B cell (primary cell): ENCODE results near the gene FBXL16. TPM values are rescaled to one million over a fixed set of nuclear protein-coding genes. Genes with fewer than 3 reads are reported as not detected.

Source experiments
- ATAC-seq: fragments of 200-7000 bp; cut with Tn5 transposase; one replicate; pipeline ENCODE4 v1.10.0; 2021; ENCODE audit warnings: low read depth, mild to moderate bottlenecking, moderate number of reproducible peaks, moderate library complexity
- CTCF ChIA-PET: fragments of 350-600 bp; sonication (Branson Sonifier 250); formaldehyde crosslinking; loops from one replicate; lab custom pipeline; 2021; ENCODE audit warnings: antibody characterized with exemption, inconsistent platforms; lab: Charles Lee
- POLR2A ChIA-PET: fragments of 350-600 bp; sonication (Branson Sonifier 250); formaldehyde crosslinking; loops from one replicate; lab custom pipeline; 2021; ENCODE audit warnings: antibody characterized with exemption; lab: Charles Lee
- DNase-seq: peaks from one replicate; pipeline ENCODE4 v3.0.0; 2013
- H2AFZ ChIP-seq: 2 replicates; pipeline ENCODE4 v1.6.1; 2012; ENCODE audit warnings: mild to moderate bottlenecking, low read depth, low read length; ENCODE audit not compliant: insufficient read depth, poor library complexity, severe bottlenecking
- H3K27ac ChIP-seq, 2 donors: 1 replicate in 1 of 2; 2 replicates in 1 of 2; pipeline ENCODE4 v1.5.1; 2012 to 2013; ENCODE audit warnings: low read length in 2 of 2, mild to moderate bottlenecking in 2 of 2, moderate library complexity in 1 of 2
- H3K27me3 ChIP-seq, 4 experiments: fragments of 200-600 bp in 1 of 4; sonication (generic) in 1 of 4; replicated peaks in 1 of 4; 1 replicate in 2 of 4; 2 replicates in 2 of 4; pipeline versions ENCODE4 v1.6.1 to v1.7.0; 2013 to 2016; ENCODE audit warnings: low read length in 3 of 4, mild to moderate bottlenecking in 2 of 4, mixed read lengths in 1 of 4, moderate library complexity in 1 of 4; ENCODE audit not compliant: insufficient read depth in 4 of 4, control insufficient read depth in 3 of 4; ENCODE audit errors: control extremely low read depth in 1 of 4
- H3K36me3 ChIP-seq, 2 experiments: replicated peaks in 1 of 2; 1 replicate in 1 of 2; 2 replicates in 1 of 2; pipeline versions ENCODE4 v1.6.1 to v1.7.1; 2013; ENCODE audit warnings: low read length in 1 of 2; ENCODE audit not compliant: insufficient read depth in 2 of 2, control insufficient read depth in 1 of 2; ENCODE audit errors: control extremely low read depth in 1 of 2, extremely low read depth in 1 of 2
- H3K4me1 ChIP-seq, 2 donors: fragments of 200-600 bp in 1 of 2; sonication (generic) in 1 of 2; 1 replicate in 1 of 2; 2 replicates in 1 of 2; pipeline versions ENCODE4 v1.5.1 to v1.6.1; 2013 to 2017; ENCODE audit warnings: low read length in 2 of 2; ENCODE audit not compliant: control insufficient read depth in 2 of 2, insufficient read depth in 2 of 2
- H3K4me2 ChIP-seq: replicated peaks from 2 replicates; pipeline ENCODE3; 2012; ENCODE audit warnings: mild to moderate bottlenecking, low read depth, low read length; ENCODE audit not compliant: poor library complexity, severe bottlenecking
- H3K4me3 ChIP-seq, 5 experiments: fragments of 200-600 bp in 1 of 5; sonication (generic) in 1 of 5; 1 replicate in 3 of 5; 2 replicates in 2 of 5; pipeline versions ENCODE4 v1.5.1 to v1.7.0; 2011 to 2016; ENCODE audit warnings: low read length in 4 of 5, mild to moderate bottlenecking in 4 of 5, low read depth in 2 of 5, control low read depth in 1 of 5, moderate library complexity in 1 of 5; ENCODE audit not compliant: insufficient read depth in 1 of 5; ENCODE audit errors: control extremely low read depth in 1 of 5, extremely low read depth in 1 of 5
- H3K79me2 ChIP-seq: fragments of 200-600 bp; sonication (generic); one replicate; pipeline ENCODE4 v1.6.0; 2016; ENCODE audit warnings: low read length; ENCODE audit not compliant: control insufficient read depth, insufficient read depth
- H3K9ac ChIP-seq: fragments of 200-600 bp; sonication (generic); 2 replicates; pipeline ENCODE4 v1.6.1; 2017; ENCODE audit warnings: mild to moderate bottlenecking, low read length, moderate library complexity
- H3K9me3 ChIP-seq, 3 donors: one replicate each; pipeline versions ENCODE4 v1.6.1 to v1.7.1; 2013; ENCODE audit warnings: low read length in 2 of 3; ENCODE audit not compliant: control insufficient read depth in 2 of 3, insufficient read depth in 1 of 3; ENCODE audit errors: control extremely low read depth in 1 of 3
- H4K20me1 ChIP-seq: 2 replicates; pipeline ENCODE4 v1.6.0; 2012; ENCODE audit warnings: mild to moderate bottlenecking, low read length; ENCODE audit not compliant: insufficient read depth, control insufficient read depth, poor library complexity, severe bottlenecking
- H3K27ac Mint-ChIP-seq: one replicate; pipeline ENCODE4 v1.8.0; 2021; ENCODE audit warnings: mixed read lengths
- H3K27me3 Mint-ChIP-seq: one replicate; pipeline ENCODE4 v1.8.0; 2021; ENCODE audit warnings: mixed read lengths
- H3K4me1 Mint-ChIP-seq: one replicate; pipeline ENCODE4 v1.8.0; 2021; ENCODE audit warnings: mixed read lengths
- H3K4me3 Mint-ChIP-seq: one replicate; pipeline ENCODE4 v1.8.0; 2021; ENCODE audit warnings: mixed read lengths
- H3K9me3 Mint-ChIP-seq: one replicate; pipeline ENCODE4 v1.8.0; 2022; ENCODE audit warnings: mixed read lengths; ENCODE audit not compliant: insufficient read depth
- CTCF ChIP-seq: fragments of 200-600 bp; IDR thresholded peaks from one replicate; pipeline ENCODE4 v1.8.0; 2022; ENCODE audit warnings: antibody characterized with exemption, mild to moderate bottlenecking
- EZH2 ChIP-seq: IDR thresholded peaks from 2 replicates; pipeline ENCODE4 v1.6.1; 2012; ENCODE audit warnings: borderline replicate concordance, low read depth, mild to moderate bottlenecking, moderate library complexity, low read length; ENCODE audit not compliant: insufficient read depth, poor library complexity, severe bottlenecking
- WGBS: methylation state at CpG from one replicate; pipeline ENCODE4 v1.1.5; 2013; ENCODE audit warnings: missing lambda C conversion rate; ENCODE audit not compliant: insufficient coverage; 5-methylcytosine and 5-hydroxymethylcytosine counted together
- intact Hi-C: fragments of 100-400 bp; cut with micrococcal nuclease; formaldehyde crosslinking; loops from one replicate; pipeline ENCODE4 v1.10.0; 2022
- polyA plus RNA-seq: library from polyadenylated mRNA; depleted of rRNA; stranded (reverse); fragments of >200 nt; gene quantifications from 2 replicates; pipeline ENCODE4 v1.2.3, GENCODE V29; 2012
- total RNA-seq, 2 donors: library from RNA; stranded (reverse); fragments of 120-200 nt in 1 of 2; gene quantifications; 1 replicate in 1 of 2; 2 replicates in 1 of 2; pipeline versions ENCODE4 v1.2.3 to v1.2.4, GENCODE V29; 2013 to 2022

Gene FBXL16
- total and polyA plus RNA-seq, 2 donors (not counting 1 experiment from before 2014, with no cell fraction given) = 2.2 to 5.8 TPM

- Histone ChIP-seq H3K9me3 (no peaks in the 10 kb centered on the region), H2AFZ (no peak overlapping the region), H3K4me3 (no peak overlapping the region), H3K27me3 (no peaks in the 10 kb centered on the region), H3K4me1 (peaks cover 16 to 28% of the 10 kb centered on the region in 2 donors), H3K4me2 (no peak overlapping the region), H3K9ac (no peak overlapping the region), H3K36me3 (no peaks in the 10 kb centered on the region), H3K79me2 (no peaks in the 10 kb centered on the region), H3K27ac (no peak overlapping the region), H4K20me1 (no peaks in the 10 kb centered on the region)
- H3K9me3 Mint-ChIP-seq = no peaks in the 10 kb centered on the region
- 95% methylated on average over 21 of the region's 21 CpGs for WGBS
- TF ChIP-seq EZH2 (no peak), CTCF (no peak)
- ChIA-PET CTCF (interaction anchor here (1.1 to 1.2 kb wide), 3 partner anchors 11 to 72 kb away, joined by 3 to 5 read pairs (median 4); partner anchors contain the start of gene METTL26), POLR2A (no interaction called here)
- H3K4me3 Mint-ChIP-seq = no peak overlapping the region
- no peaks in the 10 kb centered on the region for H3K27me3 Mint-ChIP-seq
- DNase-seq = no peak
- H3K27ac Mint-ChIP-seq = no peak overlapping the region
- peaks cover 13% of the 10 kb centered on the region for H3K4me1 Mint-ChIP-seq
- no peak for ATAC-seq
- intact Hi-C loops = no loop called here
Measured at GRCh38 chr16:662597-662996, 43.0 kb downstream of the FBXL16 start.

- TF ChIP-seq EZH2 (no peak), CTCF (no peak)
- ChIA-PET CTCF (interaction anchor here (1.1 to 1.2 kb wide), 2 partner anchors 11 to 26 kb away, joined by 3 to 5 read pairs; partner anchors contain the start of gene METTL26), POLR2A (no interaction called here)
- Histone ChIP-seq H3K4me1 (peaks cover 11 to 23% of the 10 kb centered on the region in 2 donors), H3K9ac (no peak overlapping the region), H3K36me3 (no peaks in the 10 kb centered on the region), H3K9me3 (no peaks in the 10 kb centered on the region), H4K20me1 (no peaks in the 10 kb centered on the region), H3K4me2 (no peak overlapping the region), H2AFZ (no peak overlapping the region), H3K4me3 (no peak overlapping the region), H3K27me3 (no peaks in the 10 kb centered on the region), H3K79me2 (no peaks in the 10 kb centered on the region), H3K27ac (no peak overlapping the region)
- Mint-ChIP-seq H3K4me1 (peaks cover 10% of the 10 kb centered on the region), H3K27ac (no peak overlapping the region), H3K4me3 (no peak overlapping the region), H3K9me3 (no peaks in the 10 kb centered on the region), H3K27me3 (no peaks in the 10 kb centered on the region)
- intact Hi-C loops = no loop called here
- no peak for ATAC-seq
- 96% methylated on average over 19 of the region's 19 CpGs for WGBS
- no peak for DNase-seq
Measured at GRCh38 chr16:662095-662494, 43.5 kb downstream of the FBXL16 start.
